DMS153 treated with DMSO at 0.1 percent for 48 hours (cell line): ENCODE measurements around the gene CDK6.

Experiments used
- DNase-seq: peaks from one replicate; lab custom pipeline; 2025; ENCODE audit not compliant: unreplicated experiment; lab: John Stamatoyannopoulos, UW

CDK6 gene

DNA sequence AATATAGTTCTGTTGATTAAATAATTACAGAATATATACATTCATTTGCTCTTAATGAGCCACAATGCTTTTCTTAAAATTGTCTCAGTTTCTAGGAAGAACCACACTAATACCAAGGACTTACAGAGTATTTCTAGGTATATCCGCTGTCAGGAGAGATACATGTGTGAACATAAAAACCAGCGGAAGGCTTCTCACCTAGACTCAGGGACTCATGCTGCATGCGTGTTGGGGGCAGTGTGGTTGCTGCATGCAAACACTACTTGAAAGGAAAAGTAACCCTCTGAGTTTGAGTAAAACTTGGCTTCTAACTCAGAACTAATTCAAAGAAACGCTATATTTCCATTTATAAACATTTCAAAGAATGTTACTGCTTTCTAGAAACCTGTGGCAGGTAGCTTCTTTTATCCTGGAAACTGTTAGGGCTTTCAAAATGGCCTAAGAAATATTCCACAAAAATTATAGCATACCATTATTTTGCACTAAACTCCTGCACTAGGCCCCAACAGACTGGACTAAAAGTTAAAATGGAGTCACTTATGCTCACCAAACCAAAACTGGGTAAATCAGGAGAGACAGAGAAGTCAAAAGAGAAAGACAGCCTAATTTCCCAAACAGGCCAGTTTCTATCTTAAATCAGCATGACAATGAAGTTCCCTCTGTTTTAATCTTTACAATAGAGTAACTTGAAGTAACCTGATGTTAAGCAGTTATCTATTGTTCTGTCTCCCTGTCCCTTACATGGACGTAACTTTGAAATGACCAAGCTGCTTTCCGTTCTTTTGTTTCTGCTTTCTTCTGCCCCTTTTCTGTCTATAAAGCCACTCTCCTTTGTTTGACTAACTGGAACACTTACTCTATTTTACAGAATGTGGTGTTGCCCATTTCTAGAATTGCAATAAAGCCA lies 151.0 kb downstream of the CDK6 start:
- no peak for DNase-seq

DNA sequence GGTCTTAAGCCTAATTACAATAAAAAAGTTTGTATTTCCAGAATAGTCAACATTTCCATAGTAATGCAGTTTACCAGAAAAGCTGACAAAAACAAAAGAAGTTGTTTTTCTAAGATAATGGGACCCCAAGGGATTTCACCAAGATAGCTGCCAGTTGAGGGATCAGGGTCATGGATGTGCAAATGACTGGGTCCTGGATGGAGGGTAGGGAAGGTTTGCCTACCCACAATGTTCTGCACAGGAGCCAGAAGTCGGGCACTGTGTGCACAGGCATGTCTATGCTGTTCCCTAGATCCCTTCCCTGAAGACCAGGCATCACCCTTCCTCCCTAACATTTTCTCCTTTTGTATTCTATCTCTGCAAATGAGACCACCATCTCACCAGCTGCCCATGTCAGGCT lies 152.1 kb downstream of the CDK6 start:
- no peak for DNase-seq

DNA sequence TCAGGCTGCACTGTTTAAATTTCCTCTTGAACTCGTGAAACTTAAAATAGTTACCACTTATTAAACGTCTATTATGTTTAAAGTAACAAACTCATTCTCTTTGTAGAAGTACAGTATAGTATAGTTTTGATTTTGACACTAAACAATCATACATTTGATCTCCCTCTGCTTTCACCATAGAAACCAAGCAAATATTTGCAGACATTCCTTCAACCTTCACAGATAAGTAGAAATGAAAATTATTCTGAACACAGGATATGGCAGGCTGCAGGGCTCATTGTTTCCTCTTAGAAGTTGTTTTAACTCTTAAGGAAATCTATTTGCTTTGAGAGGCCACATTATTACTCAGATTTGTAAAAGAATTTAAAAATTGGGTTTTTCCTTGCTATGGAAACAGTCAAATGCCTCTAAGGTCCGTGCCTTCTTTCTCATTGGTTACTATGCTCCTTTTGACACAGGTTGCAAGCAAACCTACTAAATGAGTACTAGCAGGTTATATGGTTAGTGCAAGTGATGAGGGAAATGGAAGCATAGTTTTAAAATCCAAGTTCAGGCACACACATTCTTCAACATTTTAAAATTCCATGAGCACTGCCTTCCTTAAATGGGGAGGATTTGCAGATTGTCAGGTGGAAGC lies 153.4 kb downstream of the CDK6 start:
- DNase-seq = no peak

DNA sequence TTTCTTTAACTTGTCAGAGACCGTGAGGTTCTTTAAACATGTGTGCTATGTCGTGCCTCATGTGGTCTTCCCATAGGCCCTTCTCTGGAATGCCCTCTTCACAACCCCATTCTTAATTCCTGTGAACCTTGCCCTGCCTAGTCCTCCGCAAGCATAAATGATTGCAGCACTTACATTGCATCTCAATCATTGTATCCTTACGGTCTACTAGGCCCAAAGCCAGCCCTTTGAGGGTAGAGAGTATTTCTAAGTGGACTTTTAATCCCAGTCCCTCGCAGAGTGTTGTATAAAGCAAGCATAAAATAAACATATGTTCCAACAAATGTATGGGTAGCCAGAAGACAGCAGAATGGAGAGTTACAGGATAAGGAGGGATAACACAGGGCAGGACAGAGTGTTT lies 154.0 kb downstream of the CDK6 start:
- no peak for DNase-seq

DNA sequence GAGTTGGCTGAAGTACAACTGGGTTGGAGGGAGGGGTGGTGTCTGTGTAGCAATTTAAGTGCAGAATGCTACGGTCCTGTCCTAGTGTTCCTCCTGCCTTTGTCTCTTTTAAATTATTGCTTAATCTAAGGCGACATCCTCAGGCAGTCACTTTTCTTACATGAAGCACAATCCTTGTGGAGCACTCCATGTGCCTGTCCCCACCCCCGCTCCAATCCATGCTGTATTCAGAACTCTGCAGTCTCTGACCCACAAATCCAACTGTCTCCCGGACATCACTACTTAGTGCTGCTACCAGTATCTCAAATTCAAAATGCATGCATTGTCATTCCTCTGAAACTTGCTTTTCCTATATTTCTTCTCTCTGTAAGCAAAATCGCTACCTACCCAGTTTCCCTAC lies 154.7 kb downstream of the CDK6 start:
- no peak for DNase-seq

DNA sequence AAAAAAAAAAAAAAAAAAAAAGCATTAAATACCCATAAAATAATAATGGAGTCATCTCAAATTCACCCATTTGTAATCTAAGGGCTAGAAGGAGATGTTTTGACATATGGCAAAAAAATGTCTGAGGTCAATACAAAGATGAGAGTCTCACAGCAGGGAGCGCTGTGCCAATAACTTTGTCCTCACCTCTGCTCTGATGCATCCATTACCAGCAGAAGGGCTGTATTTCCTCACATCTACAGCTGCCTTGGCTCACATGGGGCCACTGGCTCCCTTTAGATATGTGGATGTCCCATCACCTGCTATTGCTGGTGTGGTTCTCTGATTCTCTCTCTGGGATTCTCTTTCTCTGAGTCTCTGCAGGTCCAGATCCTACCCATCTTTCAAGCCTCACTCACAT lies 155.9 kb downstream of the CDK6 start:
- no peak for DNase-seq

DNA sequence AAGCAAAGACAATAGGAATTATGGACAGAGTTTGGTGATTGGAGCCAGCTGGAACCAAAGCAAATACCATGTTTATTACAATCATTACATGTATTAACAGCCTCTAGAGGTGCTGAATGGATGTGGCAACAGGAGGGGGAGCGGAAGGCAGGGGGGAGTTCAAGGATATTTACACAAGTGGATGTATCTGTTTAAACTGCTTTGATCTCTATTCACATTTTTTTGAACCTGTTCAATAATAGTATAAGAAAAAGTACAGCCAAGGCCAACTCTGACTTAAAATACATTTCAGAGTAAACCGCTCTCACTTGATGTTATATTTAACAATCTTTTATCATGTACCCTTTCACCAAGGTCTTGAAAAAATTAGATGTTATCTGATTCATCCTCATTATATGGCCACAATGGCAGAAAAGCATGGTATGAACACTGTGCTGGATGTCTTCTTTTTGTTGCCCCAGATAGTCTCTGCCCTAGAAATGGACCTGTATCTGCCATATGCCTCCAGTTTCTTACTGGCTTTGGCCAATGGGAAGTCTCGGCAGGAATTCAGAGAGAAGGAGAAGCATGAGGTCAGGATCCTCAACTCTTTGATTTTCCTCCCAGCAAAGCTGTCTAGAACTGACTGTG lies 158.0 kb downstream of the CDK6 start:
- no peak for DNase-seq

DNA sequence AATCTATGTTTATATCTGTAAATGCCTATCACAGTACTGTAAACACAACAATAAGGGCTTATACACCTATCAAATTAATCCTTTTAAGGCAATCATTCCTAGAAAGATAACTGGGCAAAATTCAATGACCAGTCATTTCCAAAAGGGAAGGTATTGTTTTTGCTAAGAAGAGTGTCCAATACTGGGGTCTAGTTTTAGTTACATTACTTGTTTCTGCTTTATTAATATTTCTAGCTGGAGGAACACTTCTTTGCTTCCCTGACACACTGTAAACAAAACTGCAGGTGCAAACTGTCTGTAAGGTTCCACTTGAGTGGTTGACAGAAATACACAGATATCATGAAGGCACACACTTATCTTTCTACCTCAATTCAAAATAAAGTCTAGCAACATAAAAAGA lies 162.0 kb downstream of the CDK6 start:
- DNase-seq = no peak

DNA sequence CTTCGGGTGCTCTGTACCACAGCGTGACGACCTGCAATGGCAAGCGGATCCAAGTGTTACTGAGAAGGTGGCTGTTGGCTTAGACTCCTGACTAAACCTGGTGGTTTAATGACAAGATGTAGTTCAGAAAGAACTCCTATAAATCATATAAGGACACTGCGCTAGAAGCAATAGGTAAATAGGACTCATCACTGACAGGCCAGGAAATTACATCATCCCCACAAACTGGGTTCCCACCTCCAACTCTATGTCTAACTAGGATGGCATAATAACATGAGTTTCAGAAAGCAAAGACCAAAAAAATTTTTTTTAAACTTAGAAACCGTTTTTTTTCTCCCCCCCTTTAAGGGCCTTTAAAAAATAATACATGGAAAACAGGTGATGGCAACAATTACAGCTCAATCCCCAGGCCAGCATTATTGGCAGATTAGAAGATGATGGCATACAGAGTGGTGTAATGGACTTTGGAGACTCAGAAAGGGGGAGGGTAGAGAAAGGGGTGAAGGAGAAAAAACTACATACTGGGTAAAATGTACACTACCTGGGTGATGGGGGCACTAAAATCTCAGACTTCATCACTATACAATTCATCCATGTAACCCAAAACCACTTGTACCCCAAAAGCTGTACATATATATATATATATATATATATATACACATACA lies 164.7 kb downstream of the CDK6 start:
- DNase-seq = no peak

DNA sequence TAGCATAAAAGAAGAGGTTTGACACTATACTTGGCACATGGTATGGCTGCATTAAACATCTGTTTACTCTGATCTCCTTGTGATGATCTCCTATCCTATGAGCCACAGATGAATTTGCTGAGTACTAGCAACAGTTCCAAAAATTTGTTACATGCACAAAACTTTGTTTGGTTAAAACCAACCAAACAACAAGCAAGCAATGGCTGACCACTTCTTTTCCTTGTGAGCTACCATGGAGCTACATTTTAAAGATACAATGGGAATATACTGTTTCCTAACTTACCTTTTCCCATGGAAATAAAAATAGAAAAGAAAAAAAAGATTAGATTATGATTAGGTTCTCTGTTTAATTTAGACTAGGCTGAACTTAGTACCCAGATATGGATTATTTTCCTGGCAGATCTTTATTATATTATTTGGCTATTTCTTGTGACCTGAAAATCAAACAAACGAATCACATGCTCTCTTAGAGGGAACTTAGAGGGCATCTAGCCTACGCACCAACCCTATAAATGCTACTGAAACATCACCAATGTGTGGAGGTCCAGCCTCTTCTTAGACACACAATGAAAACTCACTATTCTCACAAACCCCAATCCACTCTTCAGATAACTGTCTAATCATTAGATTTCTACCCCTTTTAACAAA lies 166.0 kb downstream of the CDK6 start:
- no peak for DNase-seq

DNA sequence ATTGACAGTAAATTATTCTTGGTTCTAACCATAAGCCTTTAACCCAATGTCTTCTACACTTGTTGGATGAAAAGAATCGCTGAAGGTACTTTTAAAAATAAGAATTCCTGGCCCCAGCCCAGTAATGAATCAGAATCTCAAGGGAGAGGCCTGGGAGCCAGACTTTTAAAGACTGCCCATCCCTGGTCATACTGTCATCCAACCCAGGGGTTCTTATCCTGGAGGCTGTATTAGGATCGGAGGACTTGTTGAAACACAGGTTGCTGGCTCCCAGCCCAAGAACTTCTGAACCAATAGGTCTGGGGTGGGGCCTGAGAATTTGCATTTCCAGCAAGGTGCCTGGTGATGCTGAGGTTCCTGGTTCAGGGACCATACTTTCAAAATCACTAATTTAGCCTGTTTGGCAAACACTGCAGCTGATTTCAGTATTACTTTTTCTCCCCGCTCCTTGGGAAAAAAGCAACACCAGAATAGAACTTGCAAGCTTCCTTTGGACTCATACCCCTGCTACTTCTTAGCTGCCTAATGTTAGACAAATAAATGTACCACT lies 166.7 kb downstream of the CDK6 start:
- no peak for DNase-seq

DNA sequence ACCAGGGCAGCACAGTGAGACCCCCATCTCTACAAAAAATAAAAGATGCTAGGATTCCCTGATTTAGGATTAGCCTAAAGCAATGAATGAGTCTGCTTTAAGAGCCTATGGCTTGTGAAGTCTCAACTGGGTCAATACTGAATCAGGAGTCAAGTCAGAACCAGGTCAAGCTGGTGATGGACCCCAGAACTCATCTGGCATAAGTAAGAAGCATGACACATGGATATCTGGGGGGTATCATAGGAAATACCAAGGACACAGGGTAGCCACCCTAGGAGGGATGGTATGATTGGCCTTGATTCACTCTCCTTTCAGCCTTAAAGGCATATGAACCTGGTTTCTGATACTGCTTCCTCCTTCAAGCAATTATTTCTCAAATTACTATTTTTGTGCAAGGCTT lies 167.8 kb downstream of the CDK6 start:
- no peak for DNase-seq

DNA sequence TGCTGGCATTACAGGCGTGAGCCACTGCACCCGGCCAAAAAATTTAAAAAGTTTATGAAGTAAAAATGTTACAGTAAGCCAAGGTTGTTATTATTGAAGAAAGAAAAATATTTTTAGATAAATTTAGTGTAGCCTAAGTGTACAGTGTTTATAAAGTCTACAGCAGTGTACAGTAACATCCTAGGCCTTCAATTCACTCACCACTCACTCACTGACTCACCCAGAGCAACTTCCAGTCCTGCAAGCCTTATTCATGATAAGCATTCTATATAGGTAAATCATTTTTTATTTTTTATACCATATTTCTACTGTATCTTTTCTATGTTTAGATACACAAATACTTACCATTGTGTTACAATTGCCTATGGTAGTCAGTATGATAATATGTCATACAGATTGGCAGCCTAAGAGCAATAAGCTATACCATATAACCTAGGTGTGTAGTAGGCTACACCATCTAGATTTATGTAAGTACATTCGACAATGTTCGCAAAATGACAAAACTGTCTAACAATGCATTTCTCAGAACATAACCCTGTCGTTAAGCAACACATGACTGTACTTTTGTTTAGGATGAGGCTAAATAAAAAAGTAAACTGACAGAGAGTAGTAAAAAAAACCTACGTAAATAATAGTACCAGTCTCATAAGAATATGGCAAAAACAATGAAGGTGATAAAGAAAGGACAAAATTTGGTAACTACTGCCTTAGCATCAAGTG lies 168.4 kb downstream of the CDK6 start:
- no peak for DNase-seq

DNA sequence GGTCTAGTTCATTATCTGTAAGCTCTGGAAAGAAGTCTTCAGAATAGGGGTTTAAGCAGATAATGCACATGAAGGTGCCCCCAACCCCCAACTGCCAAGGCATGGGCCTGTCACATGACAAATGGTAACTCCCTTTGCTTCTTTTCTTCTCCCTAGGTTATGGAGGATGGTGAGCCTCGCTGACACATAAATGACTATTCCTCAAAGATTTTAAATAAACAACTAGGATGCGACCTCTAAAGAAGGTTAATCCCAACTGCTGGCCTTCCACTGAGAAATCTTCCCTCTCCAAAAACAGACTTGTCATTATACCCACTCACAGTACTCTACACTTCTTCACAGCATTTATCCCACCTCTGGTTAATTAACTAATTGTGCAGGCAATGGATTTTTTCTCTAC lies 170.4 kb downstream of the CDK6 start:
- no peak for DNase-seq

DNA sequence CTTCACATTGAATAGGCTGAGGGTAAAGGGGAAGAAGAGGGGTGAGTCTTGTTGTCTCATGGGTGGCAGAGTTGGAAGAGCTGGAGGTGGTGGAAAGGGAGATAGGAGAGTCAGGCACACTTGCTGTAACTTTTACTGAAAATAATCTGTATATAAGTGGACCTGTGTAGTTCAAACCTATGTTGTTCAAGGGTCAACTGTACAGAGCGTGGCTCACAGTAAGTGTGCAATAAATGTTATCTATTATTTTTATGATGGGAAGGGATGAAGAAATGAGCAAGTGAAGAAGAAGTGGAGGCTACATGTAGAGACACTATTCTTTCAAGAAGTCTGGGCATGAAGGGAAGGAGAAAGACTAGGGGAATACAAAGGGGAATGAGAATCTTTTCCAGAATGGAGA lies 174.7 kb downstream of the CDK6 start:
- DNase-seq = no peak

DNA sequence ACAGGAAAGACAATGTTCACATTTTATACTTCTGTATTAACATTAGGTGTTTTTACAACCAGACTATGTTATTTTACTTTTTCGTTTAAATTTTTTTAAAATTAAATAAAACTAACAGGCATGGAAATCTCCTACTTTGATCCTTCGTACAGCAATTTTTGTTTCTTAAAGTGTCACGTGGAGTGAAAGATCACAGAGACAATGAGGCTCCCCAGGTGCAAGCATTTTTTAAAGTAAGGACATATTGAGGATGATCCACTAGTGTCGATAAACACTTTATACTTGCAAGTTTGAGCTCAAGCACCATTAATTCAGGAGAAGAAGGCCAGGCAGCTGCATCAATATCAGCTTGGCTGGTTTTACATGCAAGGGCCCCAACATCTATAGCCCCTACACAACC lies 177.7 kb downstream of the CDK6 start:
- no peak for DNase-seq

DNA sequence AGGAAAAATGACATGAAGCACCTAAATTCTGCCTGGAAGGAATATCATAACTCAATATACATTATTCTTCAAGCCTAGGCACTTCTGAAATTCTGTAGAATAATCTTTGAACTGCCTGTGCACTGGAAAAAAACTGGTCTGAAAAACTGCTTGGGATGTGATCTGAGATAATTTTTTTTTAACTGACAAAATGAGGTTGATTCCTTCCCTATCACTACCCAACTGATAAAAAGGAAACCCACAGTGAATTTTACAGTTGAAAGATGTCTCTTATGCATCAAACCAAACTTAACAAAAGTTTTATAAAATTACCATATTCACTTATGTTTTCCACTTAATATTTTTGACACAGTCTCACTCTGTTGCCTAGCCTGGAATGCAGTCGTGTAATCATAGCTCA lies 179.0 kb downstream of the CDK6 start:
- no peak for DNase-seq

DNA sequence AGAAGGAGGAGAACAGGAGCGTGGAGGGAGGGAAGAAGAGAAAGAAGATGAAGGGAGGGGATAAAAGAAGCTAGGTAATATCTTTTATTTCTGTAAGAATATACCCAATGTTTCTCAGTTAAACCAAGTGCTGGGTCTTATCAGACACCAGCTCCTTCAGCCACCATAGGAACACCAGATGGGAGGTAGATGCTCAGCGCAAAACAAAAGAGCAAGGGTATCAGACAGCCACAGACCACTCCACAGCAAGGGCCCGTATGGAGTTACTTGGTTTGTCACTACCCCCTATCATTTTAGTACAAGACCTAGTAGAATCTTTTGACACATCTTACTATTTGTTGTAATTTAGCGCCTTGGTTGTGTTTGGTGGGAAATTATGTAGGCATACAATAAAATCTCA lies 180.3 kb downstream of the CDK6 start:
- DNase-seq = no peak

DNA sequence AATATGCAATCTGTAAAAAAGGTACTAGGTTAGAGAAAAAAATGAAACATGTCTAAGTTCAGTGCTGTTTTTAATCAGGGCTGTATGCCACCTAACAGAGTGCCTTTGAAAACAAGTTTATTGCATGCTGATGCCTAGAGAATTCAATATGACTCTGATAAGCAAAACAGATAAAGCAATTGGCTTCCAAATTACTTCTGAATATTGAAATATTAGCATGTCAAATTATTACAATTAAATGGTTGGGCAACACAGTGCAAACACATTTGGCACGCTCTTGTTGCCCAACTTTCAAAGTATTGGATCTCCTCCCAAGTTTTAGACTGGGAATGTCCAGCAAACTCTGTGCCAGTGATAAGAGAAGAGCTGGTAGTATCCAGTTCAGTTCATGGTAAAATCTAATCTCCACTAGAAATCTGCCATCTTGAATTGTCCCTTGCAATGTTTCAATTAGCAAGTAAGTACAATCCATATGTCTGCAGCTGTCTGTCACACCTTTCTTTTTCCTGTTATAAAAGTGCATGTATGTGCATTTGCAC lies 181.0 kb downstream of the CDK6 start:
- no peak for DNase-seq

DNA sequence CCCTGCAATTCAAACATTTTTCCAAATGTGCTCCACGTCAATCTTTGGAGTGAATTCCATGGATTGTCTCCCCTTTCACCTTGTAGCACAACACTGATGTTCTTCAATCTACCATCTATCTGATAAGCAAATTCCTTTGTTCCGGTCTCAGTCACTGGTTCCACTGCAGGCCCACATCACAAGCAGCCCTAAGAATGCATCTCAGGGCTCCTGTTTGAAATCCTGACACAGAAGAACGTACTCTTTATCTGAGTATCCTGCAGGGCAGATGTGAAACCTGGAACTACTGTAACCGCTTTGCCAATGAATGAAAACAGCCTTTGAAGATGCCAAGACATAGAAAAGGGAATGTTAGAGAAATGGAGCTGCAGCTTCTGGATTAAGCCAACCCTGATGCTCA lies 183.2 kb downstream of the CDK6 start:
- no peak for DNase-seq
